Measurements from ENCODE around the gene MAN2B1. TPM values are rescaled to one million over a fixed set of nuclear protein-coding genes. Genes with fewer than 3 reads are reported as not detected.
"Not testable (repeated sequence)": the region's sequence is repeated elsewhere in the genome, so short reads cannot be mapped to it uniquely, and the experiment has no call there.

Gene MAN2B1
- total RNA-seq, 1 donor from 2014 or later = 90.6 TPM

GRCh38 chr19:12701596-12702282, 35.2 kb upstream of the MAN2B1 start:
- H3K9me3 Mint-ChIP-seq = no peaks in the 10 kb centered on the region
- TF ChIP-seq CTCF (conservative IDR thresholded peaks at IDR 0.05) = no peak
- H3K27ac Mint-ChIP-seq = no peak overlapping the region
- H3K36me3 Mint-ChIP-seq = peaks cover 18% of the 10 kb centered on the region
- no peak overlapping the region for H3K4me3 Mint-ChIP-seq
- H3K4me1 Mint-ChIP-seq (ENCODE audit: unreplicated experiment) = peaks cover 7% of the 10 kb centered on the region
- no peaks in the 10 kb centered on the region for H3K27me3 Mint-ChIP-seq
- DNase-seq (ENCODE audit: extremely low spot score, unreplicated experiment) = no peak

- H3K27me3 Mint-ChIP-seq = no peaks in the 10 kb centered on the region
- H3K4me1 Mint-ChIP-seq (ENCODE audit: unreplicated experiment) = peaks cover 10% of the 10 kb centered on the region
- no peak for TF ChIP-seq CTCF (conservative IDR thresholded peaks at IDR 0.05)
- H3K4me3 Mint-ChIP-seq = peak overlapping the region; percentile 78
- H3K27ac Mint-ChIP-seq = no peak overlapping the region
- no peaks in the 10 kb centered on the region for H3K9me3 Mint-ChIP-seq
- no peak for DNase-seq (ENCODE audit: extremely low spot score, unreplicated experiment)
- peaks cover 6% of the 10 kb centered on the region for H3K36me3 Mint-ChIP-seq
These were observed 31.6 kb upstream of the MAN2B1 start for GRCh38 chr19:12698138-12698537.

- H3K4me3 Mint-ChIP-seq = peak overlapping the region; percentile 52
- DNase-seq (ENCODE audit: extremely low spot score, unreplicated experiment); H3K27me3 Mint-ChIP-seq; H3K36me3 Mint-ChIP-seq; H3K4me1 Mint-ChIP-seq (ENCODE audit: unreplicated experiment); H3K9me3 Mint-ChIP-seq; H3K27ac Mint-ChIP-seq: not testable (repeated sequence)
These were observed 30.9 kb upstream of the MAN2B1 start for GRCh38 chr19:12697425-12697824.

- H3K27me3 Mint-ChIP-seq = no peaks in the 10 kb centered on the region
- peaks cover 7% of the 10 kb centered on the region for H3K4me1 Mint-ChIP-seq (ENCODE audit: unreplicated experiment)
- peak within 1 kb of the TSS; percentile 95 for H3K27ac Mint-ChIP-seq
- peak; percentile 97 for DNase-seq (ENCODE audit: extremely low spot score, unreplicated experiment)
- TF ChIP-seq CTCF (conservative IDR thresholded peaks at IDR 0.05) = no peak
- H3K36me3 Mint-ChIP-seq = peaks cover 4% of the 10 kb centered on the region
- peak within 1 kb of the TSS; percentile 92 for H3K4me3 Mint-ChIP-seq
- no peaks in the 10 kb centered on the region for H3K9me3 Mint-ChIP-seq
These were observed 30.1 kb upstream of the MAN2B1 start, which contains the start of gene FBXW9 for GRCh38 chr19:12696366-12697335. FBXW9 (minus strand) TSS chr19:12696631; CDS start chr19:12696581, 50 bp downstream.

GRCh38 chr19:12695997-12696365, 29.4 kb upstream of the MAN2B1 start:
- peaks cover 4% of the 10 kb centered on the region for H3K36me3 Mint-ChIP-seq
- peak overlapping the region; percentile 92 for H3K4me3 Mint-ChIP-seq
- no peak for TF ChIP-seq CTCF (conservative IDR thresholded peaks at IDR 0.05)
- no peak overlapping the region for H3K27ac Mint-ChIP-seq
- no peaks in the 10 kb centered on the region for H3K27me3 Mint-ChIP-seq
- H3K9me3 Mint-ChIP-seq = no peaks in the 10 kb centered on the region
- DNase-seq (ENCODE audit: extremely low spot score, unreplicated experiment) = no peak
- peaks cover 7% of the 10 kb centered on the region for H3K4me1 Mint-ChIP-seq (ENCODE audit: unreplicated experiment)

GRCh38 chr19:12695514-12695913, 29.0 kb upstream of the MAN2B1 start:
- TF ChIP-seq CTCF (conservative IDR thresholded peaks at IDR 0.05) = no peak
- Mint-ChIP-seq H3K9me3 (no peaks in the 10 kb centered on the region), H3K36me3 (peaks cover 4% of the 10 kb centered on the region), H3K27me3 (no peaks in the 10 kb centered on the region), H3K27ac (no peak overlapping the region), H3K4me3 (peak overlapping the region; percentile 82), H3K4me1 (ENCODE audit: unreplicated experiment) (peaks cover 7% of the 10 kb centered on the region)
- no peak for DNase-seq (ENCODE audit: extremely low spot score, unreplicated experiment)
